ENCODE results near the gene GALNT6. TPM values are rescaled to one million over a fixed set of nuclear protein-coding genes. Genes with fewer than 3 reads are reported as not detected.

GALNT6 gene
- total and polyA plus RNA-seq, 2 donors (not counting 3 experiments of a cell fraction or from before 2014, with no cell fraction given), result 18.7 to 39.2 TPM

- ChIA-PET POLR2A (interaction anchor here (1.1 to 1.8 kb wide), 2 partner anchors 19 to 22 kb away, joined by 3 to 7 read pairs; no protein-coding TSS in a partner anchor), CTCF (interaction anchor here (1.6 to 2.8 kb wide), 5 partner anchors 19 to 40 kb away, joined by 4 to 11 read pairs (median 7); no protein-coding TSS in a partner anchor)
- peak overlapping the region; percentile 43 for H3K4me2 ChIP-seq (ENCODE audit: insufficient read depth, low read length)
- peak overlapping the region; percentile 11 for H3K27ac ChIP-seq (ENCODE audit: insufficient read depth, low read depth, low read length)
- TF ChIP-seq MYC (IDR thresholded peaks at IDR 0.05; ENCODE audit: low read depth, low read length), result no peak
- no peak for TF ChIP-seq POLR2A (IDR thresholded peaks at IDR 0.05; ENCODE audit: low read depth, low read length)
- no peak for TF ChIP-seq EZH2 (IDR thresholded peaks at IDR 0.05; ENCODE audit: borderline replicate concordance, low read depth, low read length, severe bottlenecking)
- no peak for TF ChIP-seq POLR2AphosphoS5 (IDR thresholded peaks at IDR 0.05; ENCODE audit: insufficient read depth, low read depth, low read length)
- TF ChIP-seq CTCF (IDR thresholded peaks at IDR 0.05; ENCODE audit: extremely low read depth in 1 of 2, insufficient read depth in 1 of 2, low read depth in 1 of 2, low read length in 2 of 2), result no peak
- TF ChIP-seq JUN (IDR thresholded peaks at IDR 0.05; ENCODE audit: borderline replicate concordance, insufficient read depth, insufficient read length, low read depth), result no peak
- TF ChIP-seq MAX (IDR thresholded peaks at IDR 0.05; ENCODE audit: insufficient read depth, insufficient read length), result no peak
- TF ChIP-seq FOS (IDR thresholded peaks at IDR 0.05; ENCODE audit: borderline replicate concordance, insufficient read depth, low read length), result no peak
- no peak for TF ChIP-seq GATA2 (IDR thresholded peaks at IDR 0.05; ENCODE audit: insufficient read depth, insufficient read length, low read depth, low read length)
- intact Hi-C loops (cut with micrococcal nuclease) (loop anchor here (1.0 kb wide), 1 partner anchor 20 kb away; no protein-coding TSS in a partner anchor), dilution Hi-C loops (cut with MboI; ENCODE audit: extremely low pct_ligation_motif_present, low sequenced_read_pairs) (no loop called here)
- peak overlapping the region; percentile 52 to 71 (median 66) for H3K4me3 ChIP-seq (replicated peaks in 1 of 3; ENCODE audit: insufficient read depth in 1 of 3, low read depth in 1 of 3, low read length in 3 of 3)
- H3K4me1 ChIP-seq (ENCODE audit: control insufficient read depth, extremely low read depth, insufficient read depth, low read length), result peaks cover 41% of the 10 kb centered on the region
- peak; percentile 83 for FAIRE-seq
- peak overlapping the region; percentile 81 for H3K9ac ChIP-seq (replicated peaks; ENCODE audit: extremely low read depth, insufficient read depth, low read length)
- H3K27me3 ChIP-seq (ENCODE audit: control insufficient read depth in 2 of 2, insufficient read depth in 2 of 2, low read length in 2 of 2), result no peaks in the 10 kb centered on the region
- peaks cover 8% of the 10 kb centered on the region for H3K79me2 ChIP-seq (ENCODE audit: control insufficient read depth, insufficient read depth, low read length)
- H3K9me1 ChIP-seq (replicated peaks; ENCODE audit: control insufficient read depth, extremely low read depth, insufficient read depth, low read length), result no peaks in the 10 kb centered on the region
- peak overlapping the region; percentile 77 for H2AFZ ChIP-seq (ENCODE audit: low read depth, low read length)
- TSS peak; percentile 7 for BruUV-seq (replicated peaks)
- DNase-seq (ENCODE audit: low read depth, low spot score), result no peak
- H4K20me1 ChIP-seq (replicated peaks; ENCODE audit: control insufficient read depth, extremely low read depth, insufficient read depth, low read length), result no peaks in the 10 kb centered on the region
- no peaks in the 10 kb centered on the region for H3K36me3 ChIP-seq (ENCODE audit: control insufficient read depth in 2 of 2, extremely low read depth in 1 of 2, insufficient read depth in 2 of 2, low read length in 2 of 2)
- H3K9me3 ChIP-seq (replicated peaks; ENCODE audit: control insufficient read depth, insufficient read depth, low read length), result no peaks in the 10 kb centered on the region
These were observed 319 bp downstream of the GALNT6 start for GRCh38 chr12:51390891-51391282.
